GM12864 (cell line): Measurements from ENCODE around the gene UROD.

Experiments
- DNase-seq: peaks from one replicate; pipeline ENCODE4 v3.0.0-alpha.2; 2011; ENCODE audit warnings: low read depth
- H3K4me3 ChIP-seq: 2 replicates; pipeline ENCODE4 v1.5.1; 2011; ENCODE audit warnings: mild to moderate bottlenecking, low read depth, low read length, control low read depth
- CTCF ChIP-seq: IDR thresholded peaks from 2 replicates; pipeline ENCODE4 v1.5.1; 2011; ENCODE audit warnings: low read depth, mild to moderate bottlenecking, moderate library complexity, low read length, control low read depth, inconsistent platforms; ENCODE audit errors: missing control alignments

Gene UROD

GRCh38 chr1:45008516-45008915 is 3.5 kb upstream of the UROD start:
- DNase-seq: no peak
- TF ChIP-seq CTCF: no peak
- no peak overlapping the region for H3K4me3 ChIP-seq

- H3K4me3 ChIP-seq: no peak overlapping the region; the same call in 1 of the 2 replicates
- no peak for DNase-seq
- TF ChIP-seq CTCF: no peak
Observed at GRCh38 chr1:45009296-45009865, 2.7 kb upstream of the UROD start.

GRCh38 chr1:45009956-45010854 is 1.8 kb upstream of the UROD start:
- no peak for TF ChIP-seq CTCF
- DNase-seq: no peak
- H3K4me3 ChIP-seq: peak overlapping the region; percentile 93

GRCh38 chr1:45010855-45011811 is 921 bp upstream of the UROD start, which contains the start of gene HECTD3:
TSS of gene HECTD3 (minus strand) at chr1:45011324. CDS start at chr1:45011257, 67 bp downstream.
- no peak for TF ChIP-seq CTCF
- peak; percentile 65 for DNase-seq
- H3K4me3 ChIP-seq: peak within 1 kb of the TSS; percentile 93

- no peak for DNase-seq
- TF ChIP-seq CTCF: no peak
Observed at GRCh38 chr1:45012639-45013278, 705 bp downstream of the UROD start.

GRCh38 chr1:45013551-45014209 is 1.6 kb downstream of the UROD start:
- no peak for TF ChIP-seq CTCF
- H3K4me3 ChIP-seq: no peak overlapping the region

More at GRCh38 chr1:45012639-45013278, 705 bp downstream of the UROD start:
- peak overlapping the region; percentile 93 for H3K4me3 ChIP-seq

More at GRCh38 chr1:45013551-45014209, 1.6 kb downstream of the UROD start:
- no peak for DNase-seq
